Skeletal muscle cell (primary cell): ENCODE data around the gene ZNHIT1.

Experiments
- DNase-seq: peaks from one replicate; pipeline ENCODE4 v3.0.0-alpha.2; 2010; ENCODE audit warnings: low read depth
- H3K4me3 ChIP-seq: 2 replicates; pipeline ENCODE4 v1.5.1; 2011; ENCODE audit warnings: low read depth, mild to moderate bottlenecking, control low read depth, low read length, moderate library complexity

ZNHIT1 gene

GRCh38 chr7:101265622-101266516 is 47.9 kb downstream of the ZNHIT1 start:
- no peak for DNase-seq
- H3K4me3 ChIP-seq: no peak overlapping the region

GRCh38 chr7:101269664-101270063 is 51.7 kb downstream of the ZNHIT1 start:
- no peak overlapping the region for H3K4me3 ChIP-seq
- no peak for DNase-seq

GRCh38 chr7:101271021-101271420 is 53.1 kb downstream of the ZNHIT1 start:
- no peak for DNase-seq
- no peak overlapping the region for H3K4me3 ChIP-seq

- no peak overlapping the region for H3K4me3 ChIP-seq
- no peak for DNase-seq
These were observed 55.2 kb downstream of the ZNHIT1 start for GRCh38 chr7:101273206-101273605.
